GM12891 (cell line): ENCODE measurements around the gene CCDC59.
"Not testable (repeated sequence)": the region's sequence is repeated elsewhere in the genome, so short reads cannot be mapped to it uniquely, and the experiment has no call there.

Source experiments
- POLR2A ChIP-seq: IDR thresholded peaks from 2 replicates; pipeline ENCODE4 v1.6.1; 2011; ENCODE audit warnings: low read depth, low read length, control low read depth
- POLR2AphosphoS5 ChIP-seq: IDR thresholded peaks from 2 replicates; pipeline ENCODE4 v1.6.1; 2011; ENCODE audit warnings: low read depth, low read length, control low read depth
- TAF1 ChIP-seq: IDR thresholded peaks from 2 replicates; pipeline ENCODE4 v1.6.1; 2011; ENCODE audit warnings: low read depth, low read length, control low read depth

GRCh38 chr12:82360834-82361233 is 2.6 kb upstream of the CCDC59 start:
- not testable (repeated sequence) for TF ChIP-seq POLR2A, TAF1, POLR2AphosphoS5
